Raji (cell line): ENCODE data around the gene ZNF780A.

Experiments
- POLR2A ChIP-seq: IDR thresholded peaks from 2 replicates; pipeline ENCODE4 v1.6.1; 2011; ENCODE audit warnings: low read depth, low read length, control low read depth; ENCODE audit not compliant: insufficient read depth

Gene ZNF780A

DNA sequence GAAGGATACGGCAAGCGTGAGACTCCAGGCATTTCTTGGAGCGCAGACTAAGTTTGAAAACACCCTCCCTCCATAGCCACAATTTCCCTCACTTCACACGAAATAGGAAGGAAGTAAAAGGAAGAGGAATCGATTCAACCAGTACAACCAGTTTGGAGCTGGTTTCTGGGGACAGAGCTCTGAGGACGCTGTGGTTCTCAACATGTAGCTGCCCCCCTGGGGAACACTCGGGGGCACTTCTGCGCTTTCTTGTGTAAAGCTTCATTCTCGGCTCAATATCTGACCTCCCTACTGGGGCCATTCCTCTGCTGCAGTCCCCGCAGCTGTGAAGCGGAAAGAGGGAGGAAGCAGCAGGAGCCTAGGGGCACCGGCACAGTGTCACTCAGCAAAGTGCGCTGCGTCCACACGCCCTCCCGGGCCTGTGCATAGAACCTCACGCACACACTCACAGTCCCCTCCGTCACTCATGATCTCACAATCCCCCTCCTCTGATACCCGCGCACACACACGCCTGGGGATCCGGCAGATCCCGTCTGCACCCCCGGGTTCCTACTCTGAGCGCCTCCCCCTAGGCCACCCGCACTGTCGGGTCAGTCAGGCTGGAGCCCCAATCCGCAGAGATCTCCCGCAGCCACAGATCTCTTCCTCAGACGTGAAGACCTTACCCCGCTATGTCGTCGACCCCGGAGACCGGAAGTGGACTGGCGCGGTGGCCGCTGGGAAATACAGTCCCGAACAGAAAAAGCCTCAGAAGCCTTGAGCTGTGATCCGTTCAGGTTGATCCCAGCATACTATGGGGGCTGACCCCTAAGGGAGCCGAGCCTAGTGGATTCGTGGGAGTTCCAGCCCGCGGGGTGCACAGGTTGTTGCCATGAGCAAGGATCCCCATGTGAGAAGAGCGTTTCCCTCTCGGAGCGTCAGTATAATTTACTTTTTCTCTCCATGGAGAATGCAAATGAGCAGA lies at the start of gene ZNF780A:
Gene ZNF780A (minus strand): TSS at position 703 of the 964 bp plus-strand sequence. CDS start 6,190 bp downstream, outside the sequence.
- peak; percentile 75 for TF ChIP-seq POLR2A

DNA sequence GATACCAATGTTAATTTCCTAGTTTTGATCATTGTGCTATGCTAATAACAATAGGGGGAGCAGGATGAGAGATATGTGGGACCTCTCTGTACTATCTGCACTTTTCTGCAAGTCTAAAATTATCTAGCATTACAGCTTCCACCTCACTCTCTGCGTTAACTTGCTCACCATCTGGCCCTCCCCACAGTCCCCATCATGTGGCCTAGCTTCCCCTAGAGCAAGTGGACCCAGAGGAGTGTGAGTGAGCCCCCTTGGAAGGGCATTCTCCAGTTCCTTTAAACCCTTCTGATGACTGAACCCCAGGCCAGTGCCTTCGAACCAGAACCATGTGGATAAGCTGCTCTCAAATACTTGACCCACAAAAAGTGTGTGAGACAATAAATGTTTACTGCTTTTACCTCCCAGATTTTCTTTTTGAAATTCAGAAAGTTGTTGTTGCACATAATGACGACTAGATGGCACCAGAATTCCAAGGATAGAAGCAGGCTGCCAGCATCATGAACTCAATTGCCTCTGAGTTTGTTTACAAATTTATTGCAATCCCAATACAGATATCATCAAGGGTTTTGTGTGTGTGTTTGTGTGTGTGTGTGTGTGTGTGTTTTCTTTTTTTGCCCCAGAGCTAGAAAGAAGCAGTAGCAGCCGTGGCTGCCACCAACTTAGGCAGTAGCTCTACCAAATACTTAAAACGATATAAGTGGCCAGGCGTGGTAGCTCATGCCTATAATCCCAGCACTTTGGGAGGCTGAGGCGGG lies 49.0 kb upstream of the ZNF780A start:
- TF ChIP-seq POLR2A, result no peak

DNA sequence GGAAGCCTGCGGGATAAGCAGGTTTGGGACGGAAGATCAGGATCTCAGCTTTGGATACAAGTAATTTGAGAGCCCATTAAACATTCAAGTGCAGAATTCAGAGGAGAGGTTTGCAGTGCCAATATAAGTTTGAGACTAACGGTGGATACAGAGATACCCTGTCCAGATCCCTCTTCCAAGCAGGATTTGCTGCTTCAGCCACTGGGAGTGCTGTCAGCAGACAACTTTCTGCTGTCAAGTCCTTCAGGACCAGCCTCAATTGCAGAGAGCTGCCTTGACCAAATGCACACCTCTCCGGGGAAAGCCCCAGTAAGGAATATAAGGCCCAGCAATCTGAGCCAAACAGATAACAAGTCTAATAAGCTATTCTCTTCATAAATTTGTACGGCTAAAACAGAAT lies 46.1 kb upstream of the ZNF780A start:
- TF ChIP-seq POLR2A, result no peak

DNA sequence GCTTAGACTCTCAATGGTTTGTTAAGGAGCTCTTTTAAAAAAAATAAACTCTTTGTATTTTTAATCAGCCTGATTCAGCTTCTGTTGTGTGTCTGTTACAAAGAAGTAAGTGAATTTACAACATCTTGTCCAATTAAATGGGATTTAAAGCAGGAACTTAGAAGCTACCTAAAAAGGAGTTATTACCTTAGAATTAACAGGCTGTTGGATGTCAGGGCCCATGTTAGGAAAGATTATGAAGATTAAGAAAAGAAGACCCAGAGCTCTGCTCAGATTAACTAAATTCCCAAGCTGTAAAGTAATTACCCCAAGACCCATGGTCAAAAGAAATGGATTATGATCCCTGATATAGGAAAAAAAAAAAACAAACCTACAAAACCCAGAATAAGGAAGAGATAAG lies 44.1 kb upstream of the ZNF780A start:
- no peak for TF ChIP-seq POLR2A

DNA sequence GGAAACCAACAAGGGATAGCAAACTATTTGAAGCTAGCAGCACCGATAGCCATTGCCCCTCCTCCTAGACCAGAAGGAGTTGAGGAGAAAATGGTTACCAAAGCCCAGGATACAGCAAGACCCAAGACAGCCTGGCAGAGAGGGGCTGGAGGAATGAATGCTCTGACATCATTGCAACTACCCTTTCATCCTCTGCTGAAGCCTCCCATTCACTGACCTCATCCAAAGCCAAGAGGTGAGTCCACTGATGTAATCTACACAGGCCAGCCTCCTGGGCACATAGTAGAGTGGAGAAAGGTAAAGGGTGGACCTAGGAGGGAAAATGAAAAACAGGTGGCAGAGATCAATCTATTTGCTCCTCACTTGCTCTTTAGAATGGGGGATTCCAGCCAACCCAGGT lies 42.7 kb upstream of the ZNF780A start:
- TF ChIP-seq POLR2A, result no peak

DNA sequence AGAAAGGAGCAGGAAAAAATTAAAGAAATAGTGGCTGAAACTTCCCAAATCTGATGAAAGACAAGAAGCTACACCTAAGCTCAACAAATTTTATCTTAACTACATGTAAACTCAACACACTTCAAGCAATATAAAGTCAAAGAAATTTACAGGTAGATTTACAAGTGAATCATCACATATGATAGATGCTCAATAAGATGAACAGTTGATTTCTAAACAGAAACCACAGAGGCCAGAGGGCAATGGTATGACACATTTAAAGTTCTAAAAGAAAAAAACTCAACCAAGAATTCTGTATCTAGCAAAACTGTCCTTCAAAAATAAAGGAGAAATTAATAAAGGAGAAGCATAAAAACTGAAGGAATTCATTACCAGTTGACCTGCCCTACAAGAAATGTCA lies 39.3 kb upstream of the ZNF780A start:
- TF ChIP-seq POLR2A, result no peak

DNA sequence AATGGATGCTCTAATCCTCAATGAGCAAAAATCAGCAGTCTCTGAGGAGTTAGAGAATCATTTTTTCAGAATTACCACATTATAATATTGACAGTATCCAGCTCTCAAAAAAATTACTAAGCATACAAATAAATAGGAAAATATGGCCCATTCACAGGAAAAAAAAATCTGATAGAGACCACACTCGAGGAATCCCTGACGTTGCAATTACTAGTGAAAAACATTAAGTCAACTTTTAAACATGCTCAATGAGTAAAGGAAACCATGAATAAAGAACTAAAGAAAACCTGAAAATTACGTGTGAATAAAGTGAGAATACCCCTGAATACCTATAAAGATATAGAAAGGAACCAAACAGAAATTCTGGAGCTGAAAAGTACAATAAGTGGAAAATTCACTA lies 38.7 kb upstream of the ZNF780A start:
- TF ChIP-seq POLR2A, result no peak

DNA sequence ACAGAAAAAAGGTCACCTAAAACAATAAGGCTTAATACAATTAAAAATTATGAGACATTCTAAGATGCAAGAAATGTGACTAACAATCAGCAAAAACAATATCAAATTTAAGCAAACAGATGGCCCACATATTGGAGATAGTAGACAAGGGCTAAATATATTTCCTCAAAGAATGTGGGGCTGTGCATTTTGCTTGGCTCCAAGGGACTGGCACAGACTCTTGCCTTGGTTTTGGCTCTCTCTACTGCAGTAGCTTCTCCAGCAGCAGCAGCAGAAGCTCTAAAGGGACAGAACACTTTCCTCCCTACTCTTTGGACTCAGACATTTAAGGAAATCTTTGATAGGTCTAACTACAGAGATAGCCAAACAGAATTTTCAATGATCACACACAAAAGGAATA lies 38.2 kb upstream of the ZNF780A start:
- TF ChIP-seq POLR2A, result no peak

DNA sequence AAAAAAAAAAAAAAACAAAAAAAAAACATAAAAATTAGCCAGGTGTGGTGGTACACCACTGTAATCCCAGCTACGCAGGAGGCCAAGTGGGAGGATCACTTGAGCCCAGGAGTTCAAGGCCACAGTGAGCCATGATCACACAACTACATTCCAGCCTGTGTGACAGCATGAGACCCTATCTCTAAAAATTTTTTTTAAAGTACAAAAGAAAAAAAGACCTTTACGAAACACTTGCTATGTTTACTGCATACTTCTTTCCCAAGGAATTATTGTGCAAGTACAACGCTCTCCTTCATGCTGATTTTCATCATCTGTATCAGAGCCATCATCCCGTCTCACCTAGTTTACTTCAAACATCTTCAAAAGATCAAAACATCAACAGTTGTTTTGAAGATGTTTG lies 28.6 kb upstream of the ZNF780A start:
- TF ChIP-seq POLR2A, result no peak

DNA sequence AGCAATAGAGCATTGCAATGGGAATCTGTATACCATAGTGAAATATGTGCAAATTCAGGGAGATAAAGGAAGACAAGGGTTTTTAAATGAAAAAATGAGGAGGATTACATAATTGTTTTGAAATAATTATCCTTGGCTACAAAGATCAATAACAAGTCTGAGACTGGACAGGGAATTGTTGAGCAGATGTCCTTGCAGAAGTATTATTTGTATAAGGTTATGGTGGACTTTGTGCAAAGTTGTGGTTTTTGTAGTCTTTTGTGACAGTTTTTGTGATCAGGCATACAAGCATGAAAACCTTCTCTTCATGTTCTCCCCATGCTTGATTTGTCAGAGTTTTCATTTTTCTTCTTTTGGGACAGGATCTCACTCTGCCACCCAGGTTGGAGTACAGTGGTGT lies 25.3 kb upstream of the ZNF780A start:
- no peak for TF ChIP-seq POLR2A

DNA sequence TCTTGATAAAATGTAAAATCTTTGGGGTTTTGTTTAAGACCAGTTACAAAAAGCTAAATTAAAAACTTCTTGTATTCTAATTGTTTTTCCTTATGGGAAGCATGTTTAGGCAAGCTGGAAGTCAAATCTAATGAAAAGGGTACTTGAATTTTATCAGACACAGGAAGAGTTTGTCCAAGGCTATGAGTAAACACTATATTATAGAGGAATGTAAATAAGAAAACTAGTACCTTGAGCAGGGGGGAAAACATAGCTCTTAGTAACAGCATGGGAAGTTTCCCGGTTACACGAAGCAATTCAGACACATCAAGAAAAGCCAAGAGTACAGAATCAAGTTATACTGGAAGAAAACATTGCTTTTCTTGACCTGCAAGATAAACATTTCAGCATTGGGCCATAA lies 19.8 kb upstream of the ZNF780A start:
- no peak for TF ChIP-seq POLR2A

DNA sequence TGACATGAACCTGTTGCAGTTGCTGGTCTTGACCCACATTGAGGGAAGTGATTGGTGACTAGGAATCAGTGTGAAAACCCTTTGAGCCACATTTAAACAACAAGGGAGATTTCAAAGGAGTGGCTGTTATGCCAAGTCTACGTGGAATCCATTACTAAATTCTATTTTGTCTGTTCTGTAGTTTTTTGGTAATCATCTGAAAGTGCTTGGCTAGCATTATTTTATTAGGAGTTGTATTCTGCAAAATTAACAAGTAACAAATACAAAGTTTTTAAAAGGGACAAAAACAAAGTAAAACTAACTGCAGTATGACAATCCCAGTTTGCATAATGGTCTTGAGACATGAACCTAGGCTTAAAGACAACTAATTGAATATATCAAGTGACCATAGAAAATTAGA lies 14.0 kb upstream of the ZNF780A start:
- no peak for TF ChIP-seq POLR2A

DNA sequence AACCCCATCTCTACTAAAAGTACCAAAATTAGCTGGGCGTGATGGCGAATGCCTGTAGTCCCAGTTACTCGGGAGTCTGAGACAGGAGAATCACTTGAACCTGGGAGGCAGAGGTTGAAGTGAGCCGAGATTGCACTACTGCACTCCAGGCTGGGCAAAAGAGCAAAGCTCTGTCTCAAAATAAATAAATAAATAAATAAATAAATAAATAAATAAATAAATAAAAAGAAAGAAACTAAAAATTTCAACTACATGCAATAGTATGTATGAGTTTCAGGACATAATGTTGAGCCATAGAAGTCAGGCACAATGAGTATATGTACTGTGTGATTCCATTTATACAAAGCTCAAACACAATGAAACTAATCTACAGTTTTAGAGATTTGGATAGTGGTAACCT lies 12.9 kb upstream of the ZNF780A start:
- no peak for TF ChIP-seq POLR2A

DNA sequence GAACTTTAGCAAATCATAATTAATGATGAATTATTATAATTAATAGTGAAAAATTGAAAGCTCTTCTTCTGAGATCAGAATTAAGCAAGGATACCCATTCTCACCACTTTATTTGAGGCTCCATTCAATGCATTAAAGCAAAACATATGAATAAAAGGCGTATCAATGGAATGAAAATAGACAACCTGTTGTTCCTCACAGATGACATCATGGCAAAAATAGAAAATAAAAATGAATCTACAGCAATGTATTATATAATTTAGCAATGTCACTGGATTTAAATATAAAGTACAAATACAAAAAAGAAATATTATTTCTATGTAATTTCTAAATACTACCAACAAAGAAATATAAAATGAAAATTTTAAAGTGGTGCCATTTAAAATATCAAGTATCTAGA lies 11.1 kb upstream of the ZNF780A start:
- TF ChIP-seq POLR2A, result no peak

DNA sequence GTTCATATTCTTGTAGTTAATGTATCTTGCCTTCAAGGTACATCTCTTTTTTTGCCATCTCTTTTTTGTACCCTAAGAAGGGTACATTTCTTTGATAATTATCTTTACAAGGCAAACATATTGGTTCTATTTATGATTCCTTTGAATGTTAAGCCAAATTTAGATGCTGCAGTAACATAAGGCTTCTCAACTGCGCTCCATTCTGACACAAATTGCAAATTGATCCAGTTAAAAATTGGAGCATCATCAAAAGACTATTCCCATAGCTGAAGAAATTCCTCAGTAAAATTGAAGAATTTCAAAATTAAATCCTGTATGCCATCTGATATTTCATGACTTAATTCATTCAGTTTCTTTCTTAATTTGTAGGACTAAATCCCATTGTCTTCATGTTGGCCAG lies 2.7 kb upstream of the ZNF780A start:
- TF ChIP-seq POLR2A, result no peak

DNA sequence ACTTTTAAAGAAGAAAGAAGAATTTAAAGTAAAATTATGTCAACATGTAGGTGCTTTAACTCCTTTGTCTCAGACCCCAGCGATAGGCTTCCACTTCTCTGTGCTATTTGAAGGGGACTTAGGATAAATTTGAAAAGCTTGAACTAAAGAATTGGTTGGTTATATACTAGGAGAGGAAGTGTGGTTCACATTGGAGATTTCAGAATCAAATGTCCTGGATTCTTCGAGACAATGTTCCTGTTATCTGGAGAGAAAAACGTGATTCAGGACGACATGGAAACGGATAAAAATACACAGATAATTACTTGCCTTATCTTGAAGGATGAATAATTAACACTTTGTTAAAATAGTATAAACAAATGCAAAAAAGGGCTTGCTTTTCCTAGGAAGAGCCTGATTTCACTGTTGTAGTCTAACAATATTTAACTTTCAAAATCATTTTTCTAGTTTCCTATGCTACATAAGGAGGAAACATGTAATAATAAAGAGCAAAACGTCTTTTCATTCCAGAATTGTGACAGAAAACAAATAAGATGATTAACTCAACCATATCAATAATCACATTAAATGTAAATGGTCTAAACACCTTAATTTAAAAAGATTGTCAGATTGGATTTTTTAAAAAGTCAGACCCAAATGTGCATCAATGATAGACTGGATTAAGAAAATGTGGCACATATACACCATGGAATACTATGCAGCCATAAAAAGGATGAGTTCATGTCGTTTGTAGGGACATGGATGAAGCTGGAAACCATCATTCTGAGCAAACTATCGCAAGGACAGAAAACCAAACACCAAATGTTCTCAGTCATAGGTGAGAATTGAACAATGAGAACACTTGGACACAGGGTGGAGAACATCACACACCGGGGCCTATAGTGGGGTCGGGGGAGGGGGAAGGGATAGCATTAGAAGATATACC lies 724 bp upstream of the ZNF780A start:
- TF ChIP-seq POLR2A, result no peak

DNA sequence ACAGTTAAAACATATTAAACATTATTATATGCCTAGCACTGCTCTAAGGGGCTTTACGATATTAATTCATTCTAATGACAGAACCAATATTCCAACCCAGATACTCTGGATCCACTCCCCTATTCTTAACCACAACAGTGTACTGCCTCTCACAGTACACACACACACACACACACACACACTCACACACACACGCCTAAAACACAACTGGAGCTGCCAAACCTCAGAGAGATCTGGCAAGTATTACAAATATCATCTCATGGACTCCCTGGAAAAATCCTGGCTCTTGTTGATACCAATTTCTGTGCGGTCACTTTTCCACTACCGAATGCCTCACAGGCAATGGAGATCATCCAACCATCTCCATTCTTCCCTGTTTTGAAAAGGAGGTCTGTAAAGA lies 1.3 kb downstream of the ZNF780A start:
- TF ChIP-seq POLR2A, result no peak
